K562 (cell line): ENCODE measurements around the gene NDUFAF8. TPM values are rescaled to one million over a fixed set of nuclear protein-coding genes. Genes with fewer than 3 reads are reported as not detected.
A peak's percentile ranks its signal among the peaks of the same experiment; 100 is the strongest.

Experiments
- ATAC-seq: fragments of 200-7000 bp; cut with Tn5 transposase; 3 replicates; pipeline ENCODE4 v1.9.1; 2020; ENCODE audit warnings: moderate library complexity
- BruUV-seq: library from RNA; stranded (reverse); fragments of 400-500 nt; replicated peaks from 2 replicates; lab custom pipeline; 2021; lab: Mats Ljungman, UMichigan
- CTCF ChIA-PET: fragments of 300-600 bp; formaldehyde crosslinking; extraction: SDS; loops from one replicate; lab custom pipeline; 2021; ENCODE audit warnings: low intra/inter-chr PET ratio; lab: Yijun Ruan, JAX
- POLR2A ChIA-PET: fragments of 300-600, 350-650 bp; sonication (Branson Sonifier 250); formaldehyde crosslinking; extraction: SDS; loops from one replicate; lab custom pipeline; 2021; ENCODE audit warnings: antibody characterized with exemption, inconsistent platforms; lab: Yijun Ruan, JAX
- DNase-seq, 4 experiments: peaks; one replicate each; pipeline versions ENCODE4 v3.0.0 to v3.0.0-alpha.2; 2011 to 2018; ENCODE audit warnings: low spot score in 3 of 4, mixed read lengths in 3 of 4; ENCODE audit errors: extremely low read depth in 1 of 4
- FAIRE-seq: peaks from 2 replicates; lab custom pipeline; 2011; peaks lifted over from hg19 to GRCh38; lab: Jason Lieb, UNC
- H2AFZ ChIP-seq: 2 replicates; pipeline ENCODE4 v1.6.0; 2011; ENCODE audit warnings: low read depth, low read length, control low read depth, inconsistent platforms
- H3K27ac ChIP-seq: fragments of 200-600 bp; 3 replicates; pipeline ENCODE4 v1.8.0; 2011; ENCODE audit warnings: low read depth, mild to moderate bottlenecking, control low read depth, inconsistent platforms, low read length, moderate library complexity, mixed read lengths; ENCODE audit errors: extremely low read depth
- H3K27me3 ChIP-seq, 2 experiments: fragments of 300-600 bp in 1 of 2; 2 replicates in 1 of 2; 3 replicates in 1 of 2; pipeline versions ENCODE4 v1.6.0 to v1.8.0; 2011; ENCODE audit warnings: inconsistent platforms in 2 of 2, low read length in 2 of 2, mild to moderate bottlenecking in 1 of 2, mixed read lengths in 1 of 2, moderate library complexity in 1 of 2; ENCODE audit not compliant: control insufficient read depth in 2 of 2, insufficient read depth in 2 of 2
- H3K36me3 ChIP-seq: fragments of 300-600 bp; 3 replicates; pipeline ENCODE4 v1.8.0; 2011; ENCODE audit warnings: mild to moderate bottlenecking, low read length, inconsistent platforms; ENCODE audit not compliant: control insufficient read depth, insufficient read depth
- H3K4me1 ChIP-seq, 2 experiments: fragments of 200-600 bp in 1 of 2; replicated peaks in 1 of 2; 2 replicates in 1 of 2; 3 replicates in 1 of 2; pipeline versions ENCODE4 v1.5.1 to v1.8.0; 2011; ENCODE audit warnings: inconsistent platforms in 2 of 2, low read length in 2 of 2, mild to moderate bottlenecking in 1 of 2, mixed read lengths in 1 of 2, moderate library complexity in 1 of 2; ENCODE audit not compliant: control insufficient read depth in 2 of 2, insufficient read depth in 2 of 2
- H3K4me2 ChIP-seq: 2 replicates; pipeline ENCODE4 v1.6.1; 2011; ENCODE audit warnings: low read length, control low read depth, inconsistent platforms, mixed read lengths; ENCODE audit not compliant: insufficient read depth
- H3K4me3 ChIP-seq: fragments of 200-600 bp; sonication (generic), shearing (Covaris generic); 2 replicates; pipeline ENCODE4 v1.5.1; 2016; ENCODE audit warnings: control low read depth, inconsistent platforms
- H3K79me2 ChIP-seq: fragments of 200-600 bp; 3 replicates; pipeline ENCODE4 v1.8.0; 2011; ENCODE audit warnings: low read length, inconsistent platforms; ENCODE audit not compliant: control insufficient read depth, insufficient read depth
- H3K9ac ChIP-seq, 2 experiments: 2 replicates each; pipeline versions ENCODE4 v1.6.0 to v1.6.1; 2011; ENCODE audit warnings: low read depth in 2 of 2, low read length in 2 of 2, control low read depth in 1 of 2, inconsistent platforms in 1 of 2, mild to moderate bottlenecking in 1 of 2, mixed read lengths in 1 of 2; ENCODE audit not compliant: insufficient read depth in 1 of 2
- H3K9me1 ChIP-seq: one replicate; pipeline ENCODE4 v1.6.0; 2011; ENCODE audit warnings: inconsistent platforms, mild to moderate bottlenecking, low read length, moderate library complexity; ENCODE audit not compliant: control insufficient read depth, insufficient read depth
- H3K9me3 ChIP-seq: replicated peaks from 2 replicates; pipeline ENCODE4 v1.5.1; 2011; ENCODE audit warnings: low read depth, low read length, inconsistent platforms; ENCODE audit not compliant: control insufficient read depth, insufficient read depth
- H4K20me1 ChIP-seq: replicated peaks from 2 replicates; pipeline ENCODE4 v1.6.1; 2011; ENCODE audit warnings: low read length, inconsistent platforms, mixed read lengths; ENCODE audit not compliant: control insufficient read depth, insufficient read depth
- CTCF ChIP-seq, 3 experiments: IDR thresholded peaks in 2 of 3; conservative IDR thresholded peaks in 1 of 3; 2 replicates each; pipeline ENCODE4 v1.5.1; 2011 to 2012; ENCODE audit warnings: low read length in 3 of 3, mild to moderate bottlenecking in 3 of 3, control low read depth in 2 of 3, improper control_type of control experiment in 1 of 3, inconsistent platforms in 1 of 3, low read depth in 1 of 3, mixed read lengths in 1 of 3, moderate library complexity in 1 of 3; ENCODE audit not compliant: insufficient read depth in 2 of 3
- ETV1 ChIP-seq: fragments of 450-650 bp; conservative IDR thresholded peaks from 2 replicates; pipeline ENCODE4 v1.6.1; 2016; ENCODE audit warnings: missing genetic modification characterization, control low read depth, low read depth, missing compliant biosample characterization
- ETV5 ChIP-seq: sonication (generic); formaldehyde crosslinking; IDR thresholded peaks from 2 replicates; pipeline ENCODE4 v1.4.0; 2020; ENCODE audit warnings: low read depth, mild to moderate bottlenecking, missing genetic modification reagents
- WGBS: fragments of 100-300 bp; shearing (Covaris generic); methylation state at CpG from one replicate; pipeline ENCODE4 v1.1.6; 2016; ENCODE audit warnings: low coverage, mixed read lengths; ENCODE audit not compliant: insufficient coverage; ENCODE audit errors: missing lambda C conversion rate; 5-methylcytosine and 5-hydroxymethylcytosine counted together
- in situ Hi-C: fragments of 300-500 bp; cut with MboI; formaldehyde crosslinking; loops from 4 replicates; pipeline ENCODE4 v1.15.0; 2018; ENCODE audit warnings: inconsistent platforms, mixed read lengths
- intact Hi-C: fragments of 100-400 bp; cut with micrococcal nuclease; formaldehyde crosslinking; loops from 2 replicates; pipeline ENCODE4 v1.14.2; 2022
- polyA plus RNA-seq, 8 experiments: library from polyadenylated mRNA; depleted of rRNA in 4 of 8; stranded (reverse) in 5 of 8; unstranded in 3 of 8; fragments of >200 nt; fragmentation: Nextera tagmentation in 2 of 8; fragmentation: Illumina TruSeq in 1 of 8; extraction: Ambion mirVana in 2 of 8; extraction: Trizol in 1 of 8; gene quantifications; 2 replicates each; pipeline versions ENCODE4 v1.2.1 to v1.2.3, GENCODE V29; 2011 to 2014; ENCODE audit warnings: inconsistent platforms in 1 of 8, missing spikeins in 1 of 8
- total RNA-seq, 7 experiments: library from RNA; depleted of rRNA in 6 of 7; stranded (reverse); fragments of >200 nt in 6 of 7; fragmentation: Illumina TruSeq in 2 of 7; extraction: Trizol in 2 of 7; gene quantifications; 2 replicates each; pipeline versions ENCODE4 v1.2.1 to v1.2.3, GENCODE V29; 2011 to 2021; ENCODE audit warnings: low replicate concordance in 1 of 7

The NDUFAF8 gene
- total and polyA plus RNA-seq, 9 of the 15 experiments (the other 6 are each of a cell fraction or from before 2014, with no cell fraction given): 13.5 to 144 (median 90.0) TPM

GRCh38 chr17:81258292-81258691 lies 19.2 kb downstream of the NDUFAF8 start:
- no TSS peak for BruUV-seq
- intact Hi-C loops: no loop called here
- ATAC-seq: peak; percentile 32; the same call in 1 of the 3 replicates
- Histone ChIP-seq H4K20me1 (no peaks in the 10 kb centered on the region; the same call in 1 of the 2 replicates), H3K4me1 (peaks cover 0 to 46% of the 10 kb centered on the region in 2 experiments; a peak in 2 of 5 replicates)
- POLR2A ChIA-PET: no interaction called here
- TF ChIP-seq ETV1 (tag): no peak
- TF ChIP-seq ETV5: no peak
- peak in 1 of 3 experiments; percentile 41; a peak in 2 of 6 replicates for TF ChIP-seq CTCF (IDR thresholded peaks at IDR 0.05 in 2 of 3, conservative IDR thresholded peaks at IDR 0.05 in 1 of 3; ENCODE audit: insufficient read depth in 2 of 3, low read depth in 1 of 3, low read length in 3 of 3)
- TF ChIP-seq, all 486 proteins: peak for 1
- FAIRE-seq: no peak
- Histone ChIP-seq H2AFZ (no peak overlapping the region), H3K9me1 (no peaks in the 10 kb centered on the region), H3K79me2 (no peaks in the 10 kb centered on the region), H3K4me2 (no peak overlapping the region), H3K27me3 (no peaks in the 10 kb centered on the region), H3K27ac (no peak overlapping the region), H3K9me3 (no peaks in the 10 kb centered on the region), H3K4me3 (no peak overlapping the region), H3K36me3 (peaks cover 46% of the 10 kb centered on the region; the same call in 2 of the 3 replicates), H3K9ac (peak overlapping the region in 1 of 2 experiments; percentile 58; a peak in 2 of 4 replicates)
- in situ Hi-C loops: no loop called here
- CTCF ChIA-PET: no interaction called here
- 86% methylated on average over 18 of the region's 20 CpGs for WGBS
- no peak for DNase-seq
